Psoas muscle (tissue), 8 donors: ENCODE results near the gene ARL4C. TPM values are rescaled to one million over a fixed set of nuclear protein-coding genes. Genes with fewer than 3 reads are reported as not detected.
"Not testable (repeated sequence)": the region's sequence is repeated elsewhere in the genome, so short reads cannot be mapped to it uniquely, and the experiment has no call there.

Experiments used
- ATAC-seq, 4 donors: fragments of 200-7000 bp; cut with Tn5 transposase; one replicate each; pipeline ENCODE4 v1.9.1; 2020; ENCODE audit warnings: moderate library complexity in 3 of 4, mild to moderate bottlenecking in 2 of 4
- DNase-seq, 2 donors: peaks; one replicate each; pipeline ENCODE4 v3.0.0-alpha.2; 2020
- H3K27ac ChIP-seq: fragments of 200-600 bp; one replicate; pipeline ENCODE4 v1.8.0; 2022
- H3K27me3 ChIP-seq, 3 donors: fragments of 200-600 bp in 1 of 3; one replicate each; pipeline versions ENCODE4 v1.6.1 to v1.8.0; 2013 to 2022; ENCODE audit warnings: low read length in 2 of 3, mild to moderate bottlenecking in 2 of 3, moderate library complexity in 1 of 3; ENCODE audit not compliant: insufficient read depth in 3 of 3
- H3K36me3 ChIP-seq, 2 donors: fragments of 200-600 bp in 1 of 2; one replicate each; pipeline versions ENCODE4 v1.6.1 to v1.8.0; 2013 to 2022; ENCODE audit warnings: low read depth in 1 of 2, mild to moderate bottlenecking in 1 of 2, moderate library complexity in 1 of 2; ENCODE audit not compliant: insufficient read depth in 1 of 2
- H3K4me1 ChIP-seq: fragments of 200-600 bp; one replicate; pipeline ENCODE4 v1.8.0; 2022
- H3K4me3 ChIP-seq: fragments of 200-600 bp; one replicate; pipeline ENCODE4 v1.8.0; 2022; ENCODE audit warnings: mild to moderate bottlenecking
- H3K9me3 ChIP-seq: fragments of 200-600 bp; one replicate; pipeline ENCODE4 v1.8.0; 2022
- CTCF ChIP-seq: fragments of 200-600 bp; IDR thresholded peaks from one replicate; pipeline ENCODE4 v1.8.0; 2022; ENCODE audit warnings: antibody characterized with exemption
- WGBS, 3 donors: extraction: QIAGEN DNeasy Blood & Tissue Kit; methylation state at CpG; one replicate each; pipeline versions ENCODE4 v1.1.6 to v1.1.7; 2013; 5-methylcytosine and 5-hydroxymethylcytosine counted together
- intact Hi-C, 2 donors: fragments of 100-400 bp; cut with DNase I; formaldehyde crosslinking; loops; one replicate each; pipeline versions ENCODE4 v1.11.0 to v1.14.2; 2022
- polyA plus RNA-seq, 3 donors: library from polyadenylated mRNA; stranded (reverse); fragments of 200-250 nt; gene quantifications; one replicate each; pipeline ENCODE4 v1.2.3, GENCODE V29; 2013
- total RNA-seq, 4 donors: library from RNA; stranded (reverse); fragmentation: NEBNext Ultra II Directional in 2 of 4; extraction: Animal tissue kit (Norgen Biotek cat#: 25700) in 2 of 4; gene quantifications; one replicate each; pipeline versions ENCODE4 v1.2.1 to v1.2.4, GENCODE V29; 2021 to 2023
- donor health status: healthy with polysubstance abuse.
- donor health status: DM: no; HTN: no; CAD: no; lungs with moderate emphysema.
- donor health status: Bipolar disorder and iron deficiency.
- donor health status: healthy.
- donor health status: DM: yes; HTN: yes; CAD: no.
- donor health status: DM: no; HTN: no; CAD: no.
- donor health status: DM: no; HTN: no; CAD: no.
- donor health status: DM: yes; HTN: yes; CAD: no.

The ARL4C gene
- total and polyA plus RNA-seq, 7 donors = 0.34 to 1.6 (median 1.1) TPM

DNA sequence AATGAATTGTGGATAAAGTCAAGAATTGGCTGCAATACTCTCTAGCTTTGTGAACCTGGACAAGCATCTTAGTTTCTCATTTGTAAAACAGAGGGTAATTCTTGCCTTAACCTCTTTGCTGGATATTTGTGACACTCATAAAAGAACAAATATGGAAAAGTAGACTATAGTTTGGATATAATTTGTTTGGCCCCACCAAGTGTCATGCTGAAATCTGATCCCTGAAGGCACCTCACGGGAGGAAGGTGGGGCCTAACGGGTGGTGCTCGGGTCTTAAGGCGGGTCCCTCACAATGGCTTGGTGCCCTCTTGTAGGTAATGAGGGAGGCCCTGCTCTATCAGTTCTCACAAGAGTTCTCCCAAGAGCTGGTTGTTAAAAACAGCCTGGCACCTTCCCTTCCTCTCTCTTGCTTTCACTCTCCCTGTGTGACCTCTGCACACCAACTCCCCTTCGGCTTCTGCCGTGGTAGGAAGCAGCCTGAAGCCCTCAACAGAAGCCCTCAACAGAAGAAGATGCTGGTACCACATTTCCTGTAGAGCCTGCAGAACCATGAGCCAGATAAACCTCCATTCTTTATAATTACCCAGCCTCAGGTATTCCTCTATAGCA lies 37.4 kb downstream of the ARL4C start:
- Histone ChIP-seq H3K9me3 (no peaks in the 10 kb centered on the region), H3K36me3 (no peaks in the 10 kb centered on the region), H3K27me3 (no peaks in the 10 kb centered on the region), H3K4me1 (no peaks in the 10 kb centered on the region), H3K4me3 (no peak overlapping the region), H3K27ac (no peak overlapping the region)
- intact Hi-C loops = no loop called here
- TF ChIP-seq CTCF = no peak
- WGBS, 3 donors = 50 to 66% (median 61%) methylated on average over 6 of the region's 6 CpGs
- ATAC-seq (no peak), DNase-seq (no peak)

DNA sequence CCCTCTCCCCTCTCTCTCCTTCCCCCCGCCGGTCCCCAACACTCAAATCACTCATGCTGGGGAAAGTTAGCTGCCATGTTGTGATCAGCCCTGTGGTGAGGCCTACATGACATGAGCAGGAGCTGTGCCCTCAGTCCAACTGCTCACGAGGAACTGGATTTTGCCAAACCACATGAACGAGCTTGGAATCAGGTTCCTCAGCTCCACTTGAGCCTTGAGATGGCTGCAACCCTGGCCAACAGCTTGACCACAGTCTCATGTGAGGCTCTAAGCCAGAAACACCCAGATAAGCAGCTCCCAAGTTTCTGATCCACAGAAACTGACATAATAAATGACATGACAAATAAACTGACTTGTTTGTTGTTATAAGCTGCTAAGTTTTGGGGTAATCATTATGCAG lies 38.4 kb downstream of the ARL4C start:
- intact Hi-C loops = no loop called here
- DNase-seq = no peak
- H3K9me3 ChIP-seq = no peaks in the 10 kb centered on the region
- H3K27ac ChIP-seq = no peak overlapping the region
- no peaks in the 10 kb centered on the region for H3K4me1 ChIP-seq
- H3K27me3 ChIP-seq = no peaks in the 10 kb centered on the region
- TF ChIP-seq CTCF = no peak
- no peak overlapping the region for H3K4me3 ChIP-seq
- WGBS, 3 donors = 70 to 77% (median 76%) methylated on average over 3 to 4 of the region's 4 CpGs
- no peaks in the 10 kb centered on the region for H3K36me3 ChIP-seq
- ATAC-seq = no peak

DNA sequence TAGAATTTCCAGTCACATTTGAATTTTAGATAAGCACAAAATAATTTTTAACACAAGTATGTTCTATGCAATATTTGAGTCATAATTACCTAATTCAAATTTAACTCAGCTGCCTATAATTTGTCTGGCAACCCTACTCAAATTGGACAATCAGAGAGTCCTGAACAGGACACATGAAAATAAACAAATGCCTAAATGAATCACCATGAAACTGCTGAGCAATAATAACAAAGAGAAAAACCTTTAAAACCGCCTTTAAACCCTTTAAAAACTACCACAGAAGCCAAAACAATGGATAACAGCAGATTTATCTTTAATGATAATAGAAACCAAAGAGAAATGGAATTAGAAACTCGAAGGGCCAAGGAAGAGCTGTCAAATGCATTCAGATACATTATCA lies 39.5 kb downstream of the ARL4C start:
- Histone ChIP-seq H3K36me3 (no peaks in the 10 kb centered on the region), H3K4me3 (no peak overlapping the region), H3K9me3 (no peaks in the 10 kb centered on the region), H3K27ac (no peak overlapping the region), H3K4me1 (no peaks in the 10 kb centered on the region), H3K27me3 (no peaks in the 10 kb centered on the region)
- intact Hi-C loops = no loop called here
- DNase-seq (no peak), ATAC-seq (no peak)
- no peak for TF ChIP-seq CTCF
- WGBS, 3 donors = 67 to 84% (median 78%) methylated on average over 2 of the region's 2 CpGs

- DNase-seq, H3K27me3 ChIP-seq, H3K9me3 ChIP-seq, H3K27ac ChIP-seq, intact Hi-C loops, H3K36me3 ChIP-seq, H3K4me3 ChIP-seq, H3K4me1 ChIP-seq, ATAC-seq: not testable (repeated sequence)
- 93 to 96% (median 95%) methylated on average over 7 of the region's 7 CpGs for WGBS, 3 donors
Measured at GRCh38 chr2:234455246-234455645, 41.6 kb downstream of the ARL4C start.

GRCh38 chr2:234454433-234454832 lies 42.4 kb downstream of the ARL4C start:
- DNase-seq = no peak
- no peak for ATAC-seq
- 81 to 84% (median 81%) methylated on average over 4 of the region's 4 CpGs for WGBS, 3 donors
- Histone ChIP-seq H3K27me3 (no peaks in the 10 kb centered on the region), H3K4me3 (no peak overlapping the region), H3K4me1 (no peaks in the 10 kb centered on the region), H3K36me3 (no peaks in the 10 kb centered on the region), H3K27ac (no peak overlapping the region), H3K9me3 (no peaks in the 10 kb centered on the region)
- intact Hi-C loops = no loop called here
- no peak for TF ChIP-seq CTCF
